ENCODE results near the gene HIF3A.
"Not testable (repeated sequence)": the region's sequence is repeated elsewhere in the genome, so short reads cannot be mapped to it uniquely, and the experiment has no call there.

Gene HIF3A

GRCh38 chr19:46296722-46297461 is at the start of gene HIF3A:
Gene HIF3A, plus strand, starts transcription at chr19:46297042. Its CDS starts 35 bp downstream, at chr19:46297077.
- DNase-seq (ENCODE audit: low read depth in 3 of 3): no peak

DNA sequence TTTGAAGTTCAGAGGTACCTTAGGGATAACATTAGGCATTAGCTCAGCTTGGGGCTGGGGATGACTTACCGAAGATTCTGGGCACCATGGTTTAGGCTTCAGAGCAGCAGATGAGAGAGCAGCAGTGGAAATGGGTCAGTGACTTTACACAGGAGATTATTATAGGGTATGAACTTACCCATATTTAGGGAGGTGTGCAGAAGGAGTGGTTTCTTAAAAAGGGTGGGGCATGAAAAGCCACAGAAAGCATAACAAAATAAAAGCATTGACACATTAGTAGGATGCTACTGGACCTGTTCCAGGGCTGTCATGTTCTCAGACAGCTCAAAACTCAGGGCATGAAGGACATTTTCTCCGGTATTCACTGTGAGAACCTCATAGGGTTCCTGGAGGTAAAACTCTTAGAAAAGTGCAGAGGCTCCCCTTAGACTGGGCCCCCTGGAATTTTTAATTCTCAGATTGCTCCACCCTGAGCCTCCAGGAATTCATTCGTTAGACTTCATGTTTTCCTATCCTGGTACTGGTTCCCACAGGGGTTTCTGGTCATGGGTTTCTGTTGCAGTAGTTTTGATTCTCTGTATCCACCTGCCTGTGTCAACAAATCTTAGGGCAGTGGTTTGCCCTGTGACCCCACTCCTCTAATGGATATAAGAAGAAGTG is 46.6 kb upstream of the HIF3A start:
- DNase-seq (ENCODE audit: low read depth in 3 of 3): no peak

DNA sequence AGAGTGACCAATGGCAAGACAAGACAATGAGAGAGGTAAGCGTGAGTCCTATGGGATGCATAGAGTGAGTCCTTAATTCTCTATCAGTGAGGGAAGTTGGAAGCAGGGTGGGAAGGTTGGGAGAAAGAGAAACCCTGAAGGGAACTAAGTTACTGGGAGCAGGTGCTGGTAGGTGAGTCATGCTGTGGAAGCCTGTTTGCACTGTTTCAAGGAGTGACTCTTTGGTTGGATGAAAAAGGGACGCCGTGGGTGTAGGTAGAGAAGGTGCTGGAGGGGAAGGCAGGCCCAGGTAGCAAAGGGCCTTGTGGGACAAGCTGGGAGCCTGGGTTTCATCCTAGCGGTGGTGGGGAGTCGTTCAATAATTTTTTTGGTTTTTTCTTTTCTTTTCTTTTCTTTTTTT is 45.4 kb upstream of the HIF3A start:
- DNase-seq (ENCODE audit: low read depth in 3 of 3): no peak

- no peak for DNase-seq (ENCODE audit: low read depth in 3 of 3)
Measured at GRCh38 chr19:46254776-46255175, 42.1 kb upstream of the HIF3A start.

DNA sequence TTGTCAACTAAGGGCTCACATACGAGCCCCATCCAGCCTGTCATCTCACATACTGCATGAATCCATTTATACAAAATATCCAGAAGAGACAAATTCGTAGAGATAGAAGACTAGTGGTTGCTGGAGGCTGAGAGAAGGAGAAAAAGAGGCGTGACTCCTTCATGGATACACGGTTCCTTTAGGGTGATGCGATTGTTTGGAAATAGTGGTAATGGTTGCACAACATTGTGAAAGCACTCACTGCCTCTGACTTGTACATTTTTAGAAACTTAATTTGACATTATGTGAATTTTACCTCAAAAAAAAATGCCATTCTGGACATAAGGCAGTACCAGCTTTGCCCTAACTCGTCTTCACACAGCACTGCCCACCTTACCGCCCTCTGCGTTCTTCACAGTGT is 40.0 kb upstream of the HIF3A start:
- no peak for DNase-seq (ENCODE audit: low read depth in 3 of 3)

- DNase-seq (ENCODE audit: low read depth in 3 of 3): not testable (repeated sequence)
Measured at GRCh38 chr19:46261501-46261900, 35.3 kb upstream of the HIF3A start.

DNA sequence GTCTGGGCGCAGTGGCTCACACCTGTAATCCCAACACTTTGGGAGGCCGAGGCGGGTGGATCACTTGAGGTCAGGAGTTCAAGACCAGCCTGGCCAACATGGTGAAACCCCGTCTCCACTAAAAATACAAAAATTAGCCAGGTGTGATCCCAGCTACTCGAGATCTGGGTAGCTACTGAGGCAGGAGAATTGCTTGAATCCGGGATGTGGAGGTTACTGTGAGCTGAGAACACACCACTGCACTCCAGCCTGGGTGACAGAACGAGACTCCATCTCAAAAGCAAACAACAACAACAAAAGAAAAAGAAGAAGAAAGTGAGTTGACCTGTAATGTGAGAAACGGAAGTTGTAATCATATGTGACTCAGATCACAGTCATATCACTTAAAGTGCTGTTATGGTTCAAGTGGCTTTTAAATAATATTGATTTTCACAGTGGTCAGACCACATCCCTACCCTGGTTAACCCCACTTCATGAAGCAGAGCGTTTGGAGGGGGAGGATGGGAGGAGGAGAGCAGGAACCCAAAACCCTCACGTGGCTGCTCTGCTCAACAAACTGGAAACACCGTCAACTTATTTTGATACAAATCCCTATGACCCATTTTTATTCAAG is 34.1 kb upstream of the HIF3A start:
- DNase-seq (ENCODE audit: low read depth in 3 of 3): peak; percentile 17 to 41 (median 34)

GRCh38 chr19:46264801-46265200 is 32.0 kb upstream of the HIF3A start:
- DNase-seq (ENCODE audit: low read depth in 3 of 3): not testable (repeated sequence)

- peak; percentile 43 to 65 (median 52) for DNase-seq (ENCODE audit: low read depth in 3 of 3)
Measured at GRCh38 chr19:46265217-46265828, 31.5 kb upstream of the HIF3A start.

GRCh38 chr19:46269101-46269500 is 27.7 kb upstream of the HIF3A start:
- DNase-seq (ENCODE audit: low read depth in 3 of 3): no peak

- DNase-seq (ENCODE audit: low read depth in 3 of 3): no peak
Measured at GRCh38 chr19:46270521-46271256, 26.2 kb upstream of the HIF3A start.

DNA sequence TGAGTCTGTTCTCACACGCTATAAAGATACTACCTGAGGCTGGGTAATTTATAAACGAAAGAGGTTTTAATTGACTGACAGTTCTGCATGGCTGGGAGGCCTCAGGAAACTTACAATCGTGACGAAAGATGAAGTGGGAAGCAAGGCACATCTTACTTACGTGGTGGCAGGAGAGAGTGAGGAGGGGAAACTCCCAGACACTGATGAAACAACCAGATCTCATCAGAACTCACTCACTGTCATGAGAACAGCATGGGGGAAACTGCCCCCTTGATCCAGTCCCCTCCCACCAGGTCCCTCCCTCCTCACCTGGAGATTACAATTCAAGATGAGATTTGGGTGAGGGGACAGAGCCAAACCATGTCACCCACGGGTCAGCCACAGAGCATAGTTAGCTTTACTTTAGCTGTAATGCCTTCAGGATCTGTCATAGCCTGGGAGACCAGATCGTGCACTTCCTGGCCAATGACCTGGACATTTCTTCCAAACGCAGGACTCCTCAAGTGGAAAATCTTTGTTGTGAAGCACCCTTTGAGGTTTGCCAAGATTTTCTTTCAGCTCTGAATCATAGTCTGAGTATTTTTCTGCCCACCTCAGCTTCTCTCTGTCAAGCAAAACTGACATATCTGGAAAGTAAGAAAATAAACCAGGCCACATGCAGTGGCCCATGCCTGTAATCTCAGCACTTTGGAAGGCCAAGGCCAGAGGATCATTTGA is 25.2 kb upstream of the HIF3A start:
- DNase-seq (ENCODE audit: low read depth in 3 of 3): peak in 2 of 3 experiments; percentile 3 to 8

DNA sequence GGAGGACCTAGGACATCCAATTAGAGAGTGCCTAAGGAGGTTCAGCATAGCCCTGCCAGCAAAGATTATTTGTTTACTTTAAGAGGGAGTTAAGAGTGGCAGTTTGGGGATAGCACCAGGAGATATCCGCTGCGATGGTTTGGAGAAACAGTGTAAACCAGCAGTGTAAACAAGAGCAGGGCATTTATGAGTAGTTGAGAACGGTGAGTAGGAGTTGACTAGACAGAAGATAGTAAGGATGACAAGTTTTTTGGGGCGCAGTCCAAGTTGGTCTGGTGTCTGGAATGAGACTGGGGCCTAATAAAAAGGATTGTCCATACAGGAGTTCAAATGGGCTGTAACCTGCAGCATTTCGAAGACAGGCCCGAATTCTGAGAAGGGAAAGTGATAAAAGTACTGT is 22.9 kb upstream of the HIF3A start:
- DNase-seq (ENCODE audit: low read depth in 3 of 3): not testable (repeated sequence)

DNA sequence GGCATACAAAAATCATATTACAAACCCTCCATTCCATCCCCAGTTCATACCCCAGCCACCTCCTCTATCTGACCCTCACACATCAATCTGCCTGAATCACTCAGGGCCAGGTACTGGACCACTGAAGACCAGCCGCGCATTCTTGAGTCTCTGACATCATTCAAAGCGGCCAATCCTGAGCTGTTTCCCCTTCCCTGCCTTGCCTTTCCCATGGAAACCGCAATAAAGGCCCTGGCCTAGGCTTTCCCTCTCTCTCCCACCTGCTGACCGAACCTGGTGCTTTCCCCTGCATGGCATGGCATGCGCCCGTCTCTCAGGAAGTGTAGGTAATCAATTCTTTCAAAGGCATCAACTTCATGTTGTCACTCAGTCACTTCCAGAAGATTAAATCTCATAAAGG is 17.7 kb upstream of the HIF3A start:
- no peak for DNase-seq (ENCODE audit: low read depth in 3 of 3)

GRCh38 chr19:46283771-46284170 is 13.1 kb upstream of the HIF3A start:
- DNase-seq (ENCODE audit: low read depth in 3 of 3): no peak

DNA sequence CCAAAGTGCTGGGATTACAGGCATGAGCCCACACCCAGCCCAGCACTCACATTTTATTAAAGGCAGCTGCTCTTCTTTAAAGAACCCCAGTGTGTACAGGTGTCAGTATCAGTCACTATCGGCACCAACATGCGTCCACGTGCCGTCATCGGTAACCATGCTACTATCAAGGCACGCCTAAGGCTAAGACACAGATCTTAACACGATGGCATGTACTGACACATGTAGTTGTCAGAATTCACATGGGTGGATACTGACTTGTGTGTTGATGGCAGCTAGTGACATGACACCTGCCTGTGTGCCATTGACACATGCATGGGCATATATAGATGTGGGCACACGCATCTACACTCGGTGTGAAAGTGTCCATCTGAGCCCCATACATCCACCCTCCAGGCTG is 12.2 kb upstream of the HIF3A start:
- DNase-seq (ENCODE audit: low read depth in 3 of 3): no peak

- DNase-seq (ENCODE audit: low read depth in 3 of 3): no peak
Measured at GRCh38 chr19:46287585-46287984, 9.3 kb upstream of the HIF3A start.

DNA sequence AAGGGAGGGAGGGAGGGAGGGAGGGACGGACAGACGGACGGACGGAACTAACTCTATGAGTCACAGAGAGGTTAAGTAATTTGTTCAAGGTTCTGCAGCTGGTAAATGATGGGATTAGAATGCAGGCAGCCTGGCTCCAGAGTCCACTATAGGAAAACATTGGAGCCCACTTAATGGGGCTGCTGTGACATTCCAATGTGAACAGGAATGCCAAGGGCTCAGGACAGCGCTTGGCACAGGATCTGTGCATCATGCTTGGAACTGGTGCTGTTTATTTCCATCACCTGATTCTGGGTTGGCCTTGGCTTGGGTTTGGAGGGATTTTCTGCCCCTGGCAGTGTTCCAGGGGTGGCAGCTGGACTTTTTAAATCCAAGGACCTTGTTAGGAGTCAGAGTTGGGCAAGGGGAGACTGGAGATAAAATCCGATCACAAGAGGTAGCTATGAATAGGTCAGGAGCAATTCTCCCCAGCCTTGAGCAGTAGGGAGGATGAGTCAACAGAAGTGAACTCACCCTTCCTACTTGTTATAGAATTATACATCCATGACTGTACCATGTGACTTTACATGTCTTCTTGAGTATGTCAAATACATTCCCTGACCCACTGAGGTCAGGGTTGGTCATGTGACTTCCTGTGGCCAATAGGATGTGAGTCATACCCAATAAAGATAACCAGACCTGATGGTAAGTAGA is 7.8 kb upstream of the HIF3A start:
- no peak for DNase-seq (ENCODE audit: low read depth in 3 of 3)

DNA sequence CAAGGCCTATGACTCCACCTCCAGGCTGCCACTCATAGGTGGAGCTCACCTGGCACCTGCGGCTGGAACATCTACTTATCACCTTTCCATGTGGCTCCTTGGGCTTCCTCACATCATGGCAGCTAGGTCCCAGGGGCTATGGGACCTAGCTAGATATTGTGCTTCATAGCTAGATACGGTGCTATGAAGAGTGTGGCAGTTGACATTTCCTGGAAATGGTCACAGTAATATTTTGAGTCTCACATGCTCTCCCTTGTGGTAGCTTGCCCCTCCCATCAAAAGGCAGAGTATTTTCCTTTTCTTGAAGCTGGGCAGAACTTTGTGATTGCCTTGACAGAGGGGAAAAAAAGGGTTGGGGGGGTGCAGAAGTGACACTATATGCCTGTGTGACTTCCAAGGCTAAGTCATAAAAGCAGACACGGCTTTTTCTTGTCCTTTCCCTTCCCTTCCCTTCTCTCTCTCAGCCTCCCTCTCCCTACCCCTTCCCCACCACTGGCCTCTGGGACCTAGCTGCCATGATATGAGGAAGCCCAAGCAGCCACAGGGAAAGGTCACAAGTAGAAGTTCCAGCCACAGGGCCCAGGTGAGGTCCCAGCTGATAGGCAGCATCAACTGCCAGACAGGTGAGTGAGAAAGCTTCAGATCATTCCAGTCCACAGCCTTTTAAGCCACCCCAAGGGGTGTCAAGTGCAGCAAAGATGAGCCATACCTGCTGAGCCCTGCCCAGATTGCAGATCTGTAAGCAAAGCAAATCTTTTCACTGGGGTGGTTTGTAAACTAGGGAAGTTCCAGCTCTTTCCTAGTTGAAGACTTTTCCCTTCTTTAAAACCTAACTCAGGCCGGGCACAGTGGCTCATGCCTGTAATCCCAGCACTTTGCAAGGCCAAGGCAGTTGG is 6.9 kb upstream of the HIF3A start:
- no peak for DNase-seq (ENCODE audit: low read depth in 3 of 3)

- DNase-seq (ENCODE audit: low read depth in 3 of 3): no peak
Measured at GRCh38 chr19:46291829-46292228, 5.0 kb upstream of the HIF3A start.

Data from stimulated activated CD4-positive, alpha-beta T cell treated with anti-CD3 and anti-CD28 coated beads, TNF-alpha, amount 100 ng/mL, for 24 hours (primary cell).